ENCODE data around the gene TFPI2.
"Not testable (repeated sequence)": the region's sequence is repeated elsewhere in the genome, so short reads cannot be mapped to it uniquely, and the experiment has no call there.

TFPI2 gene, protein sequence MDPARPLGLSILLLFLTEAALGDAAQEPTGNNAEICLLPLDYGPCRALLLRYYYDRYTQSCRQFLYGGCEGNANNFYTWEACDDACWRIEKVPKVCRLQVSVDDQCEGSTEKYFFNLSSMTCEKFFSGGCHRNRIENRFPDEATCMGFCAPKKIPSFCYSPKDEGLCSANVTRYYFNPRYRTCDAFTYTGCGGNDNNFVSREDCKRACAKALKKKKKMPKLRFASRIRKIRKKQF

DNA sequence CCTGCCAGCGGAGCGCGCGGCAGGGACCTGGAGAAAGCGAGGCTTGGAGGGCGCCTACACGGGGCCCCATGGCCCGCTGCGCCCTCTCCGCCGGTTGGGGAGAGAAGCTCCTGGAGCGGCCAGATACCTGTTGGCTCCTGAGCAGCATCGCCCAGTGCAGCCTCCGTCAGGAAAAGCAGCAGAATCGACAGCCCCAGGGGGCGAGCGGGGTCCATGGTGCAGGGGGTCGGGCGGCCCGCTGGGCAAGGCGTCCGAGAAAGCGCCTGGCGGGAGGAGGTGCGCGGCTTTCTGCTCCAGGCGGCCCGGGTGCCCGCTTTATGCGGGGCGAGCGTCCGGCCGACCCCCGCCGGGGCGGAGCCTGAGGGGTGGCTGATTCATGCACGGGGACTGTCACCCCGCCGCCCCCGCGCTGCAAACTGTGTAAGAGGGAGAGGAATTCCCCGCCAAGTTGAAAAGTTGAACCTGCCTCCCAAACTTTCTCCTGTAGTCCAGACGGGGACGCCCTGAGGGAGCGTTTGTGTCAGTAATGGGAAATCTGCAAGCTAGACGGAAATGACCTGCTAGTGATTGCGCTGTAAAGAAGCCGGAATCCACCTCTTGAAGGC lies at the start of gene TFPI2:
Gene TFPI2, minus strand, starts transcription at position 290 of the 605 bp plus-strand sequence. Its CDS starts 75 bp downstream, at position 215.
- FAIRE-seq = no peak
- no peak for DNase-seq (ENCODE audit: extremely low spot score, insufficient read length, low read depth)

DNA sequence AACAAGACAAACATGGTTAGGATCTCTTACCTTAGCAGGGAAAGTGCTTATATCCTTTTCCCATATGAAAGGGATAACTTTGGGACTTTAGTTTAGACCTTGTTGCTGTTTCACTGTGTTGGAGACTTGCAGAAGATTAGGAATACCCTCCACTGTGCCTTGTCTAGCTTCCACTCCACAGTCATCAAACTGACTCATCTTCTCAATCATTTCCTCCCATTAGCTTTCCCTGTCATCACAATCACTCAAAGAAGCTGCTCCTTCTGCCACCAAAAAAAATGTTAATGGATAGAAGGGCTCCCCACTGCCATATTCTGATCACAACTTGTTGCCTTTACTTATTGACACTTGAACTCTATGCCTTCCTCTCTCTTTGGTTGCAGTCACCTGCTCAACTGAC lies 47.7 kb upstream of the TFPI2 start:
- DNase-seq (ENCODE audit: extremely low spot score, insufficient read length, low read depth) (no peak), FAIRE-seq (no peak)

DNA sequence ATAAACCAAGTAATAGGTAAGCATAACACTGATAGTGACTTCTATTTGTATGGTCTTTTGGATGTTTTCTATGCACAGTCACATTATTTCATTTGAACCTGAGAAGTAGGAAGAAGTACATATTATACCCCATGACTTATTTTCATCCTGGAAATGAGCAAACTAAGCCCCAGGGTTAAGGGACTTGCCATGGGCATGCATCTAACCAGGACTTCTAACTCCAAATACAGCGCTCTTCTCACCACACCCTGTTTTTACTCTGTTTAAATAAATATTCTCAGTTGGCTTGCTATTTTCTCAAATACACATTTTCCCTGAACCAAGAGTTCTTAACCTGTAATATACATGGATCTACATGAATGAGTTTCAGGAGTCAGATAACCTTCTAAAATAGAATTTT lies 47.3 kb upstream of the TFPI2 start:
- FAIRE-seq (no peak), DNase-seq (ENCODE audit: extremely low spot score, insufficient read length, low read depth) (no peak)

DNA sequence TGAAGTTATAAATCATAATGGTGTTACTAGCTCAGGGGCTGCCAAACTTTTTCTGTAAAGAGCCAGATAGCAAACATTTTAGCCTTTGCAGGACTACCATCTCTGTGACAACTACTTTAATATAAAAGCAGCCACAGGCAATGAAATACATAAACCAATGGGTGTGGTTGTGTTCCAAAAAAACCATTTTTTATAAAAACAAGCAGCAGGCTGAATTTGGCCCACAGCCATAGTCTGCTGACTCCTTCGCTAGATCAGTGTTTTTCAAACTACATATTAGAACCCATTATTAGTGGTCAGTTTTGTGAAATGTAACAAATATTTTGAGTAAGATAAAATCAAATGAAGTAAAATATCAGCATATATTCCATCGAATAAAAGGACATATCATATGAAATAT lies 44.5 kb upstream of the TFPI2 start:
- DNase-seq (ENCODE audit: extremely low spot score, insufficient read length, low read depth) (no peak), FAIRE-seq (no peak)

DNA sequence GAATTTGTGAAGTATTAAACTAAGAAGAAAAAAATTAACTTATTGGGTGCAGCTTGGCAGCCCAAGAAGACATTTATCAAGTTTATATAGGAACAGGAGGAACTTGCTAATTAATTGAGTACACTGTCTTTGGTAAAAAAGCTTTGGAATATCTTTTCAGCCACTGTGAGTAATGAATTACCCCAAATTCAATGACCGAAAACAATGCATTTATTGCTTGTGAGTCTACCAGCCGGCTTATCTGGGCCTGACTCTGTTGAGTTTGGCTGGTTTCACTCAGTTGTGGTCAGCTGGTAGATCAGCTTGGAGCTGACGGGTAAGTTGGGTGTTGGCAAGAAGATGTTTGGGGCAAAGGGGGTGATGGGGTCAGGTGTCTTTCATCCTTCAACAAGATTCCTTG lies 42.6 kb upstream of the TFPI2 start:
- FAIRE-seq = no peak
- DNase-seq (ENCODE audit: extremely low spot score, insufficient read length, low read depth) = no peak

DNA sequence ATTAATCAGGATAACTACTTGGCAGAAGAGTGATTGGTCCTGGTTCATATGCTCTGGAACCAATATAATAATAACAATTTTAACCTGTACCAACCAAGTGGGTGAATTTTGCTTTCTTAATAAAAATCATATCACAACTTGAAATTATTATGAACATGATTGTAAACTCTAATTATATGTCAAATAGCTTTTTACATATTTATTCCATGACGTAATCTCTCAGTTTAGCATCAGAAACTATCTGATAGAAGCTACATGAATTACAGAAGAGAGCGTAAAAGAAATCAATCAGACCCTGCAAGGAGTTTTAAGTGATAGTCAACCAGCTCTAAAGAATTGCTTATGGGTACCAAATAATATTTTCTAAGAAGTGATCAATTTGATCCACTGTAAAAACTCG lies 41.1 kb upstream of the TFPI2 start:
- DNase-seq (ENCODE audit: extremely low spot score, insufficient read length, low read depth) (no peak), FAIRE-seq (no peak)

DNA sequence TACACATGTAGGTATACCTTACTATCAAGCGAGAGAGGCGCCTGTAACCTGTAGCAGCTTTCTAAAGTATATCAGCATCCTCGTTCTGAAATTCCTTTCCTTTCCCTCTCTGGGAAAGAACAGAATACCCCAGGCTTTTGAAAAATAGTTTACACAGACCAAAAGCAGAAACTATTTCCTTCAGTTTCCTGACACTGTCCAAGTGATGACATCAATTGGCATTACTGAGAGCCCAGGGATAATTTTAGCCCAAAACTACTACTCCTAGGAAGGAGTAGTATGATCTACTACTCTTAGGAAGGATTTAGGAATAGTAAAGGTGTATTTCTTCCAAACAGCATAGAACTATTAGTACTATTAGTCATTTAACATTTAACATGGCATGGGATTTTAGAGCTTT lies 37.0 kb upstream of the TFPI2 start:
- DNase-seq (ENCODE audit: extremely low spot score, insufficient read length, low read depth) (no peak), FAIRE-seq (no peak)

DNA sequence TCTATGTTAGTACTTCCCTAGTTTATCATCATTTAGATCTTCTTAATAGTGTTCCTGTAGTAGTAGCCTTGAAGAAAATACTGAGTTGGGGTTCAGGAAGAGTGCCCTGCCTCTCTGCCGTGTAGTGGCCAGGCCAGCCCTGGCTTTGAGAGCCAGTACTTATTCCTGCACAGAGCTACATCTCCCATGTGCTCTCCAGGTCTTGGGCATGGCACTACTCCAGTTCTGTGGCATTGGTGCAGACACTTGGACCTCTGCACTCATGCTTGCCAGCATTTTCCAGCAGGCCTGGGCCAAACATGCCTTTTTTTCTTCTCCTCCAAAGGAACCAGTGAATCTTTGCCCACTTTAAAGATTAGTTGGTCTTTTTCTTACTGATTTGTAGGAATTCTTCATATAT lies 36.2 kb upstream of the TFPI2 start:
- DNase-seq (ENCODE audit: extremely low spot score, insufficient read length, low read depth) = no peak
- no peak for FAIRE-seq

DNA sequence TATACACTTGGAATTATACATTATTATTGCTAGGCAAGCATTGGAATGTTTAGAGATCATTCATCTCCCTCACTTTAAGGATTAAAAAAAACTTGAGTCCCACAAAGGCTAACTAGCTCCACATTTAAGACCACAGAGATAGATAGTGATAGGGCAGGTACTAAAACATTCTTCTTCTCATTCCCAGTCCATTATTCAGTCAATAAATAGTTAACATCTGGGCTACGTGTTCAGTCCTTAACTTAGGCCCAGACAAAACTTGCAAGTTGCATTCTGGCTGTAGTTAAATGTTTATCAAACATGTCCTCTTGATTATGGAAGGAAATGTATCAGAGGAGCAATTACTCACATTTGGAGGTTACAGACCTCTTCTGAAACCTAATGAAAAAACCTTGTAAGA lies 33.4 kb upstream of the TFPI2 start:
- no peak for DNase-seq (ENCODE audit: extremely low spot score, insufficient read length, low read depth)
- FAIRE-seq = no peak

DNA sequence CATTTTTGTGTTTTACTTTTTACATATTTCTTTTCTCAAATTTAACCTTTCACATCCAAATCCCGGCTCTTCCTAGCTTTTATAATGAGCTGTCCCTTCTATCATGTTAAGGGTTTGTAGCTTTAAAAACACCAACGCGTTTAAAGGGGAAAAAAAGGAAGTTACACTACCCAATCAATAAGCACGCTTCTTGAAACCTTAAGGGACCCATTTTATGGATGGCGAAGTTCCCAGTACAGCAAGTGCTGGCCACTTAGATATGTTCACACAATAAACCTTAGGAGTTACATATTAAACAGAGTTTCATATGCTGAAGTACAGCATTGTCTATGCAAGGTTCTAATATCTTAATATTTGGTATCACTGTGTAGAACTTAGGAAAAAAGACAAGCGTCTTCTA lies 32.7 kb upstream of the TFPI2 start:
- no peak for DNase-seq (ENCODE audit: extremely low spot score, insufficient read length, low read depth)
- no peak for FAIRE-seq

DNA sequence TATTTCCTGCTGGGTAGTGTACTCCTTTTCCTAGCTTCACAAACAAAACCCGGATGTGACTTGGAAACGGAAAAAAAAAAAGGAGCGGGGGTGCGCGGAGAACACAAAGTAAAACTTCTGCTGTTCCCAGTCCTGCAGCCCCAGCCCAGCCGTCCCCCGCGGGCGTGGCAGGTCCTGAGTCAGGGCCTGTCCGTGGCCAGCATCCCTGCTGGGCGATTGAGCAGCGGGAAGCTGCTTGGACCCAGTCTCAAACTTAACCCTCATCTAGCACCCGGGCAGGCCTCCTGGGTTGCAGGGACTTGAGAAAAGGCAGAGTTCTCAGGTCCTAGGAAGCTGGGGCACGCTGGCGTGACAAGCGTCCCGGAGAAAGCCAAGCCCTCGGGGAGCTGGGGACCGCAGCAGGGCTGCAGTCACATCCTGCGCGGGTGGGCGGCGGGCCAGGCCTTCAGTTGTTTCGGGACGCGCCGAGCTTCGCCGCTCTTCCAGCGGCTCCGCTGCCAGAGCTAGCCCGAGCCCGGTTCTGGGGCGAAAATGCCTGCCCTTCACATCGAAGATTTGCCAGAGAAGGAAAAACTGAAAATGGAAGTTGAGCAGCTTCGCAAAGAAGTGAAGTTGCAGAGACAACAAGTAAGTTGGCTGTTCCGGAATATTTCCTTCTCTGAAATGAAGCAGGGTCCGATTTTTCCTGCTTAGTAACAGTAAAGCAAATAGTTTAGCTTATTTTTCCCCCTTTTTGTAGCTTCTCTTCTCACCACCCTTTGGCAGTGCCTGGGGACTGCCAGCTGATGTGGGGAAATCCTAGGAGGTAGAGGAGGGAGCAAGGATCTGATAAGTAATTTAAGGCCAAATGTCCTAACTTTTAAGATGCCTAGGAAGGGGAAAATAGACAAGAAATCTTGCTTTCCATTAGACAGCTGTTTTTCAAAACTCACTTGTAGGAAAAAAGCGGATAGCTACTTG lies 31.3 kb upstream of the TFPI2 start, which contains the start of gene GNG11:
Gene GNG11, plus strand, starts transcription at position 129 of the 960 bp plus-strand sequence. Its CDS starts 403 bp downstream, at position 532.
- FAIRE-seq (no peak), DNase-seq (ENCODE audit: extremely low spot score, insufficient read length, low read depth) (peak; percentile 2)

DNA sequence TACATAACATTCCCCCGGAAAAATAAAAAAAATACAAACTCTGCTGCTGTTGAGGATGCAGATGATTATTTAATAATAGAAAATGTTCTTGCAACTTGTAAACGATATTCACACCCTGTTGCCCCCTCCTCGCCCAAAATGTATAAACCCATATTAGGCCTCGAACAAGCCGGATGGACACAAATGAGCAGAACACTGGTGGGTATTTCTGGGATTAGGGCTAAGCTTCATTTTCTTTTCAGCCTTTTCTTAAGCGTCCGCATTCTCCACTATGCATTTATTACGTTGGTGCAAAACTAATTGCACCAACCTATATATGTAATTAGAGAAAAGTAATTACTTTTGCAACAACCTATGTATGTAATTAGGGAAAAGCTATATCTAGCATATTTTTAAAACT lies 30.6 kb upstream of the TFPI2 start:
- DNase-seq (ENCODE audit: extremely low spot score, insufficient read length, low read depth) = no peak
- no peak for FAIRE-seq

DNA sequence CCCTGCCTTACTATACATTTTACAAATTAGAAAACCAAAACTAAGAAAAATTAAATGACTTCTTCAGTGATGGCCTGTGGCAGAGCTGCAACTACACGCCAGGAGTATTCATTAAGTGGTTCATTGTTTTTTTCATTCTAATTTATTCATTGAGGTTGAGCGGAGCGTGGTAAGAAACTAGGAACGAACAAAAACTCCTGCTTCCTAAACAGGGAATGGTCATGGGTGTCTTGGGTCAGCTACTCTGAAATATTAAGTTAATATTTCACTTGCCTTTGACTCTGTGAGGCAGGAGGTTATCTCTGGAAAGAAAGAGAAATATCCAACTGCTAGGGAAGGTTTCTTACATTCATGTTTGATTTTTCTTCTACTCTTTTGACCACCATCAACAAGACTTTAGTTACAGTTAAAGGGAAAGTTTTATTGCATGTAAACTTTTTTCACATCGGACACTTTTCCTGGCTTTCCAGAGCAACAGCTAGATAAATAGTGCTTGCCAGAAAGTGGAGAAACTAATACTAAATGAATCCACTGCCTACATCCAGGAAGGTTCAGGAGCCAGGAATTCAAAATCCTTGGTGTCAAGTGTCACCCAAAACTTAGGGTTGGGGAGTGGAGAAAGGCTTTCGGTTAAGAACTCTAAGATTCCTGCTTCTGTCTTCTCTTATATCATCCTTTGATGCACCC lies 30.1 kb upstream of the TFPI2 start:
- no peak for FAIRE-seq
- DNase-seq (ENCODE audit: extremely low spot score, insufficient read length, low read depth) = no peak

DNA sequence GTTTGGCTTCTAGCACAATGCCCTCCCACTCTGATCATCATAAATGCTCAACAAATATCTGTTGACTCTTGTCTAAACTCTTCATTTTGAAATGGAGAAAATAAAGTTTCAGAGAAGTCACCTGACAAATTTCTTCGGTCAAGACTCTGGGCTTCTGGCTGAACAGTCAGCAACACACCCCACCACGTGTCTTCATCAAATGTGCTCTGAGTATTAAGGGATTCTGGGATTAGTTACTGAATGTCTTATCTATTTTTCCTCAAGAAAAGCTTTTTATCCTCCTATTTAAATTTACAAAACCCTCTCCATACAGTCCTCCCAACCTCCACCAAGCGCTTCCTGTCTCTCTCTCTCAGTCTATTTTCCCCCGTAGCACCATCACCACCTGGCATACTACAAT lies 25.8 kb upstream of the TFPI2 start:
- DNase-seq (ENCODE audit: extremely low spot score, insufficient read length, low read depth); FAIRE-seq: not testable (repeated sequence)

DNA sequence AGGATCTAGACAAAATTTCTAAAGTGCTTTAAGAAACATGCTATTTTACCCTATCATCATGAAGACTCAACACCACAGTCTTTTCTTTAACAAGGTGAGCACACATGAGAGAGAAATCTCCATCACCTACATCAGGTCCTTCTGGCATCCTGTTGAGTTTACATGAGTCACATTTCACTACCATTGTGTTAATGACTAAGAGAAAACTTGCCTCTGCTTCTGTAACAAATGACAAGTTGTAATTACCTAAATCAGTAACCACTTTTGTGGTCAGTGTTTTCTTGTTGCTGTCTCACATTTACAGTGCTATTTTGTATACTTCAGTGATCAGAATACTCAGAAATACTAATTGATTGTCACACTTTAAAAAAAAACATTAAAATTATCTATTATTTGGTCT lies 25.3 kb upstream of the TFPI2 start:
- not testable (repeated sequence) for FAIRE-seq; DNase-seq (ENCODE audit: extremely low spot score, insufficient read length, low read depth)

DNA sequence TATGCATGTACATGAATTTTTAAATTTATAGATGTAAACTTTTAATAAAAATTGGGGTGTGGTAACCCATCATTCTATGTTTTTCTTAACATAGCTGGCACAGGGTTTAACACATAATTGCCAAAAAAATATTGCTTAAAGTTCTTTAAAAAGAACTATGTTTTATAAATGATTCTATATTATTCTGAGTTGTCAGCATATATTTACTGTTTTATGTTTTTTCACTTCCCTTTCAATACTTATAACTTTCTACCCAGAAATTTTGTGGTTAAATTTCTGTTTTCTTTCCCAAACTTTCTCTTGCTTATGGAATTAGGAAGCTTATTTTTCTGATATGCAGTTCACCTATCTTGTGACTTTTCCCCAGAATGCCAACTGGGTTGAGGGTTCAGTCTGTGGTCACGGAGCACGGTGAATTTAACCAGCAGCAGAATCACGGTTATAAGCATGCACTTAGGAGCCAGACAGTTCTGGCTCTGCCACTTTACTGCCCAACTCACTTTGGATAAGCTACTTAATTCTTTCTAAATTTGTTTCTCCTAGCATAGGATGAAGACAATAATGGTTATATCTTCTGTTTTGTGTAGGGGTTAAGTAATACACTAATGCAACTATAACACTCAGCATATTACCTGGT lies 24.8 kb upstream of the TFPI2 start:
- peak; percentile 5 for FAIRE-seq
- not testable (repeated sequence) for DNase-seq (ENCODE audit: extremely low spot score, insufficient read length, low read depth)

DNA sequence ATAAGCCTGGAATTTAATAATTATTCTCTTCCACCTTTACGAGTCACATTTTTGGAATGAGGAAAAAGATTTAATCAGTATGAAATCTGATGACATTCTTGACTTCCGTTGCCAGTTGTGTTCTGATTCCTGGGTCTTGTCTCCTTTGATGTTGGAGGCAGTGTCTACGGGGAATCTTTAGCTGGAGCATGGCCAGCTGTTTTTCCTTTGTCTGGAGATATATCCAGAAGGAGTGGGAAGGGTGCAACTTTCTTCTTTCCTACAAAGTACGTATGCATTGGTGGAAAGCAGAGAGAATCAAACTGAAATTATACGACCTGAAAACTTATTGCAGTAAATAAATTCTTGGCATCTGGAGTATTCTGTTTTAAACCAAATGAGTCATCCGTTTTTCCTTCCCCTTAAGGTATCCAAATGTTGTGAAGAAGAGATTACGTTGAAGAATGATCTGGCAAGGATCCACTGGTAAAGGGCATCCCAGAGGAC lies 24.1 kb upstream of the TFPI2 start:
- FAIRE-seq (no peak), DNase-seq (ENCODE audit: extremely low spot score, insufficient read length, low read depth) (no peak)

DNA sequence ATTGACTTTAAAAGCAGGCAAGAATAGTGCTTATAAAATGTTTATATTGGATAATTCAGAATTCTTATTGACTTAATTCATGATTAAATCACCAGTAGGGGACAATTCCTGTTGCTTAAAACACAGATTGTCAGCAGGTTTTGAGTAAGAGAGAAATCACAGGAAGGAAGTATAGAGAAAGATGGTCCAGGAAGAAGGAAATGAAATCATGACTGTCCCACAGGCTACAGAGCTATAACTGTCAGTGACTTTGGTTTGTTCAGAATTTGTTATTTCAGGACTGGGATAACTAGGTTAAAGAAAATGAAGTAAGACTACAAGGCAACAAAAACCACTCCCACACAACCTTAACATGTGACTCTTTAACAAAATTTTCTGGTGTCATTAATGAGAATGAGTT lies 22.6 kb upstream of the TFPI2 start:
- no peak for FAIRE-seq
- no peak for DNase-seq (ENCODE audit: extremely low spot score, insufficient read length, low read depth)

DNA sequence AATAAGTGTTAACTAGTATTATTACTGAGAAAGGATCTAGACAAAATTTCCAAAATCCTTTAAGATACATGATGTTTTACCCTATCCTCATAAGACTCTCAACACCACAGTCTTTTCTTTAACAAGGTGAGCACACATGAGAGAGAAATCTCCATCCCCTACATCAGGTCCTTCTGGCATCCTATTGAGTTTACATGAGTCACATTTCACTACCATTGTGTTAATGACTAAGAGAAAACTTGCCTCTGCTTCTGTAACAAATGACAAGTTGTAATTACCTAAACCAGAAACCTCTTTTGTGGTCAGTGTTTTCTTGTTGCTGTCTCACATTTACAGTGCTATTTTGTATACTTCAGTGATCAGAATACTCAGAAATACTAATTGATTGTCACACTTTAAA lies 21.1 kb upstream of the TFPI2 start:
- not testable (repeated sequence) for DNase-seq (ENCODE audit: extremely low spot score, insufficient read length, low read depth)

DNA sequence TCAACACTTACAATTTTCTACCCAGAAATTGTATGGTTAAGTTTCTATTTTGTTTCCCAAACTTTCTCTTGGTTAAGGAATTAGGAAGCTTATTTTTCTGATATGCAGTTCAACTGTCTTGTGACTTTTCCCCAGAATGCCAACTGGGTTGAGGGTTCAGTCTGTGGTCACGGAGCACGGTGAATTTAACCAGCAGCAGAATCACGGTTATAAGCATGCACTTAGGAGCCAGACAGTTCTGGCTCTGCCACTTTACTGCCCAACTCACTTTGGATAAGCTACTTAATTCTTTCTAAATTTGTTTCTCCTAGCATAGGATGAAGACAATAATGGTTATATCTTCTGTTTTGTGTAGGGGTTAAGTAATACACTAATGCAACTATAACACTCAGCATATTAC lies 20.7 kb upstream of the TFPI2 start:
- DNase-seq (ENCODE audit: extremely low spot score, insufficient read length, low read depth); FAIRE-seq: not testable (repeated sequence)

More for the DNA sequence above, 21.1 kb upstream of the TFPI2 start:
- peak; percentile 58 for FAIRE-seq
